K562 treated with DMSO at 1 percent for 12 hours (cell line): ENCODE measurements around the gene ST7L. TPM values are rescaled to one million over a fixed set of nuclear protein-coding genes. Genes with fewer than 3 reads are reported as not detected.

Experiments
- total RNA-seq: library from RNA; unstranded; fragments of 300-600 nt; gene quantifications from 2 replicates; pipeline ENCODE4 v1.2.3, GENCODE V29; 2022; ENCODE audit not compliant: insufficient read depth

The ST7L gene
- 11.8 and 17.1 TPM in 2 replicates for total RNA-seq

GRCh38 chr1:112618721-112619517, at the start of gene ST7L:
Gene ST7L, minus strand, starts transcription at chr1:112619141. Its CDS starts 28 bp downstream, at chr1:112619113.

GRCh38 chr1:112619518-112620376, 806 bp upstream of the ST7L start, which contains the start of gene CAPZA1:
Gene CAPZA1, plus strand, starts transcription at chr1:112619832. Its CDS starts 13 bp downstream, at chr1:112619845.

DNA sequence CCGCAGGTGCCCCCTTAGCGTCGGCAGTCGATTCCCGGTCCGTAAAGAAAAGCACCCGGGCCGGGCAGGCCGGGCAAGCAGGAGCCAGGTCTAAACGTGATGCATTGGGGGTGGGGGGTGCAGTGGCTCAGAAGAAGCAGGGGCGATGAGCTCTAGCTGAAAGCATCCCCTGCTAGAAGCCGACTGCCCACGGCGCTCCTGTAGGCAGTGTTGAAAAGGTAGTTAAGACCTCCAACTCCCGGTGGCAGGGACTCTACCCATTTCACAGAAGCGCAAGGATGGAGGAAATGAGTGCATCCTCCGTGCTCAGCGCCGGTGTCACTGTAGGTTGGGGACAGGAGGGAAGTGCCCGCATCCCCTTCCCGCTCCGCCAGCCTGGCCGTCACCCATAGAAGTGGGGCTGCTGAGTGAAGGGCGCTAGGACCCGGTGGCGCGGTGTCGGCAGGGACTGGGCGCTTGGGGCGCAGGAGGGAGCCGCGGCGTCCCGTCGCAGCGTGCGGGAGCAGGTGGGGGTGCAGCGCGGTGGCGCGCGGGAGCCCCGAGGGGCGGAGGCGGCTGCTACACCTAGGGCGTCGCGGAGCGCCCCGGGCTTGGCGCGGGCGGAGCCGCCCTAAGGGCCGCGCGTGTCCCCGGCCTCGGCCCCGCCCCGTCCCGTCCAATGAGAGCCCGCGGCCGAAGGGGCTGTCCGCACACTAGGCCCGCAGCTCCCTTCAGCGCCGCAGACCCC, 110.5 kb downstream of the ST7L start, which contains the start of gene WNT2B:
TSS of gene WNT2B (plus strand) at position 688 of the 727 bp plus-strand sequence. CDS start 298 bp downstream, outside the sequence.

Other genes starting within 250 kb of the ST7L start
- gene CTTNBP2NL, start 222.9 kb downstream of the ST7L start, total RNA-seq = 0.42 and 2.1 TPM in 2 replicates
- 0.51 TPM in 1 of 2 replicates, not detected in the other for gene WNT2B, start 110.2 kb downstream of the ST7L start, total RNA-seq
- 66.4 and 149 TPM in 2 replicates for gene CAPZA1, start 691 bp upstream of the ST7L start, total RNA-seq
- 88.3 and 133 TPM in 2 replicates for gene MOV10, start 55.5 kb upstream of the ST7L start, total RNA-seq
- 252 and 283 TPM in 2 replicates for gene RHOC, start 88.0 kb upstream of the ST7L start, total RNA-seq
- gene PPM1J, start 96.2 kb upstream of the ST7L start, total RNA-seq = 1.2 and 1.9 TPM in 2 replicates